ENCODE data around the gene FKBP15. TPM values are rescaled to one million over a fixed set of nuclear protein-coding genes. Genes with fewer than 3 reads are reported as not detected.
A peak's percentile ranks its signal among the peaks of the same experiment; 100 is the strongest.
"Not testable (repeated sequence)": the region's sequence is repeated elsewhere in the genome, so short reads cannot be mapped to it uniquely, and the experiment has no call there.

The FKBP15 gene
- total RNA-seq, 1 donor from 2014 or later: 26.9 TPM

DNA sequence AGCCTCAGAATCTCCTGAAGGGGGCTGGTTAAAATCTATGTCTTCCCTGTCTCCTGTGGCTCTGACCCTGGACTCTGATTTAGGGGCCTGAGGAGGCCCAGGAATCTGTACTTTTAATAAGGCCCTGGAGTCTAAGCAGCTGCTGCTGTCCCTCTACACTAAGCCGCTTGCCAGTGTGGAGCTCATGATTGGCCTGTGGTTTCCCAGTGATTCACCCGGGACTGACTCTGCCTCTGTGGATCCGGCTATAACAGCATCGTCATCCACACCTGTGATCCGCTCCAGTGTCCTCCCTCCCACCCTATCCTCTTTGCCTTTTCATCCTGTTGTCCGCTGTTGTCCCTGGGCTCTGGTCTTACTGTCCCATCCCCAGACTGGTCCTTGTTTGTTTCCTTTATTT is 66.6 kb downstream of the FKBP15 start:
- DNase-seq (ENCODE audit: low spot score, unreplicated experiment): no peak
- Mint-ChIP-seq H3K27me3 (peaks cover 11% of the 10 kb centered on the region), H3K36me3 (ENCODE audit: insufficient read depth) (peaks cover 6% of the 10 kb centered on the region), H3K9me3 (ENCODE audit: low read depth) (no peaks in the 10 kb centered on the region), H3K27ac (no peak overlapping the region), H3K4me1 (ENCODE audit: low read depth) (peaks cover 11% of the 10 kb centered on the region), H3K4me3 (ENCODE audit: low read depth) (no peak overlapping the region)
- TF ChIP-seq, protein P1, sequence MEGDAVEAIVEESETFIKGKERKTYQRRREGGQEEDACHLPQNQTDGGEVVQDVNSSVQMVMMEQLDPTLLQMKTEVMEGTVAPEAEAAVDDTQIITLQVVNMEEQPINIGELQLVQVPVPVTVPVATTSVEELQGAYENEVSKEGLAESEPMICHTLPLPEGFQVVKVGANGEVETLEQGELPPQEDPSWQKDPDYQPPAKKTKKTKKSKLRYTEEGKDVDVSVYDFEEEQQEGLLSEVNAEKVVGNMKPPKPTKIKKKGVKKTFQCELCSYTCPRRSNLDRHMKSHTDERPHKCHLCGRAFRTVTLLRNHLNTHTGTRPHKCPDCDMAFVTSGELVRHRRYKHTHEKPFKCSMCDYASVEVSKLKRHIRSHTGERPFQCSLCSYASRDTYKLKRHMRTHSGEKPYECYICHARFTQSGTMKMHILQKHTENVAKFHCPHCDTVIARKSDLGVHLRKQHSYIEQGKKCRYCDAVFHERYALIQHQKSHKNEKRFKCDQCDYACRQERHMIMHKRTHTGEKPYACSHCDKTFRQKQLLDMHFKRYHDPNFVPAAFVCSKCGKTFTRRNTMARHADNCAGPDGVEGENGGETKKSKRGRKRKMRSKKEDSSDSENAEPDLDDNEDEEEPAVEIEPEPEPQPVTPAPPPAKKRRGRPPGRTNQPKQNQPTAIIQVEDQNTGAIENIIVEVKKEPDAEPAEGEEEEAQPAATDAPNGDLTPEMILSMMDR (IDR thresholded peaks at IDR 0.05; ENCODE audit: unreplicated experiment): no peak

DNA sequence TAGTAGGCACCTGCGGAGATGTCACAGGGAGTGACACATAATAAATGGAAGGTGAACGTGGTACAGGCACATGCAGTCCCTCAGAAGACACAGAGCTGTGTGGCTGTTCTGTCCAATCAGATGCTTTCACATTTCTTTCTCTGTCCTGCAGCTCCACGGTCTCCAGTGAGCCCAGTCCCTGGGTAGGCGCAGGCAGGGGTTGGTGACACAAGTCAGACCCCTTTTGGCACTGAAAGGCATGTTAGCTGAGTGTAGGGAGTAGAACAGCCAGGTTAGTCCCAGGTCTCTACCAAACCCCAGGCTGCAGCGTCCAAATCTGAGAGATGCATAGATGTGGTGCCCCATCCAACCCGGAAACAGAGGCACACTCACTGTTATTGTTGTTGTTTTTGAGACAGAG is 67.5 kb downstream of the FKBP15 start:
- Mint-ChIP-seq H3K36me3 (ENCODE audit: insufficient read depth) (peaks cover 3% of the 10 kb centered on the region), H3K4me3 (ENCODE audit: low read depth) (no peak overlapping the region), H3K27ac (no peak overlapping the region), H3K4me1 (ENCODE audit: low read depth) (peaks cover 11% of the 10 kb centered on the region), H3K27me3 (peaks cover 11% of the 10 kb centered on the region), H3K9me3 (ENCODE audit: low read depth) (no peaks in the 10 kb centered on the region)
- TF ChIP-seq, protein P1 (IDR thresholded peaks at IDR 0.05; ENCODE audit: unreplicated experiment): no peak
- no peak for DNase-seq (ENCODE audit: low spot score, unreplicated experiment)

DNA sequence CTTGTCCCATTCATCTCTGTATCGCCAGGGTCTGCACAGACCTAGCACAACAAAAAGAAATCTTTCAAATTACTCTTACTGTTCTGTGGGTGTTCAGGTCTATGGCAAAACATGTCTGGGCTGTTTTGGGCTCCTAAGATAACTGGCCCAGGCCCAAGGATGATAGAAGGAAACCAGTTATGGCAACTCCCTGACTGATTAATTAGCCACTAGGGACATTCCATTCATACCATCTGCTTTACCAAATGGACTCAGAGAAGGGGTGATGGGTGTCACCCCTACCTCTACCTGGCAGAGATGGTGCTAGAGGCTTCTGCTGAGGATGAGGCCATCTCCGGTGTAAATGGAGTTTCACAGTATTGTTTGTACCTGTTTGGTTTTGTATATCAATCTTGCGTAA is 68.4 kb downstream of the FKBP15 start:
- no peak overlapping the region for H3K27ac Mint-ChIP-seq
- H3K27me3 Mint-ChIP-seq: peaks cover 11% of the 10 kb centered on the region
- peak overlapping the region; percentile 80 for H3K4me3 Mint-ChIP-seq (ENCODE audit: low read depth)
- no peaks in the 10 kb centered on the region for H3K36me3 Mint-ChIP-seq (ENCODE audit: insufficient read depth)
- TF ChIP-seq, protein P1 (IDR thresholded peaks at IDR 0.05; ENCODE audit: unreplicated experiment): no peak
- peaks cover 11% of the 10 kb centered on the region for H3K4me1 Mint-ChIP-seq (ENCODE audit: low read depth)
- H3K9me3 Mint-ChIP-seq (ENCODE audit: low read depth): no peaks in the 10 kb centered on the region
- no peak for DNase-seq (ENCODE audit: low spot score, unreplicated experiment)

DNA sequence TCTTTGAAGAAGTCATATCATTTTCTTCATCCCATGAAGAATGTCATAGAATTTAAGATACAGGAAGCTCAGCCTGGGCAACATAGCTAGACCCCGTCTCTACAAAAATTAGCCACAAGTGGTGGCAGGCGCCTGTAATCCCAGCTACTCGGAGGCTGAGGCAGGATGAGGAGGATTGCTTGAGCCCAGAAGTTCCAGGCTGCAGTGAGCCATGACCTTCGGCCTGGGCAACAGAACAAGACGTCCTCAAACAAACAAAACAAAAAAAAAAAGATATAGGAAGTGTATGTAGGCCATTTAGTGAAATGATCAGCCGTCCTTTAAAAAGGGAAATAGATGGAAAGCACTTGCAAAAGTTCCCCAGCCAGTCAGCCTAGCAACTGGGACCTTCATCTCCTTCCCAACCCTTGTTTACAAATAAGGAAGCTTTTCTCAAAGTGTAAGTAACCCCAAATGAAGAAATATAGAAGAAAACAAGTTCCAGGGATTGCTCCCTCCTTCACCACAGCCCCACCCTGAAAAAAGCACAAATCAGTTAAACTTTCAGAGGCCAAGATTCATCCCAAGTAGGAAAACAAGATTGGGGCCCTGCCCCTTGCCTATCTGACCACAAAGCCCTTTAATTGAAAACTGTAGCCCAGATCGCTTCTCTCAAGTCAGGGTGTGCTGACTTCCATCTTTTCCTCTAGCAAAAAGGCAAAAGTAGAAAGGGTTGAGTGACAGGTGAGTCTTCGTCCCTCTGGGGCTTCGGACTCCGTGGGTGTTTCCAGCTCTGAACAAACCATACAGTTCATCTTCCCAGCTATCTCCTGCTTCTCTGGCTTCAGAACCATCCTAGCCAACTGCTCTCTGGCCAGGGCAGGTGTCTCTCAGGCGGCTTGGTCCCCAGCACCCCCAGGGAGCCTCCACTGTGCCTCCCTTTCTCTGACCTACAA is 69.1 kb downstream of the FKBP15 start:
- Mint-ChIP-seq H3K9me3 (ENCODE audit: low read depth) (no peaks in the 10 kb centered on the region), H3K4me3 (ENCODE audit: low read depth) (peak overlapping the region; percentile 80), H3K27ac (no peak overlapping the region), H3K27me3 (peaks cover 11% of the 10 kb centered on the region), H3K4me1 (ENCODE audit: low read depth) (peaks cover 11% of the 10 kb centered on the region), H3K36me3 (ENCODE audit: insufficient read depth) (no peaks in the 10 kb centered on the region)
- DNase-seq (ENCODE audit: low spot score, unreplicated experiment): no peak
- TF ChIP-seq, protein P1 (IDR thresholded peaks at IDR 0.05; ENCODE audit: unreplicated experiment): no peak

DNA sequence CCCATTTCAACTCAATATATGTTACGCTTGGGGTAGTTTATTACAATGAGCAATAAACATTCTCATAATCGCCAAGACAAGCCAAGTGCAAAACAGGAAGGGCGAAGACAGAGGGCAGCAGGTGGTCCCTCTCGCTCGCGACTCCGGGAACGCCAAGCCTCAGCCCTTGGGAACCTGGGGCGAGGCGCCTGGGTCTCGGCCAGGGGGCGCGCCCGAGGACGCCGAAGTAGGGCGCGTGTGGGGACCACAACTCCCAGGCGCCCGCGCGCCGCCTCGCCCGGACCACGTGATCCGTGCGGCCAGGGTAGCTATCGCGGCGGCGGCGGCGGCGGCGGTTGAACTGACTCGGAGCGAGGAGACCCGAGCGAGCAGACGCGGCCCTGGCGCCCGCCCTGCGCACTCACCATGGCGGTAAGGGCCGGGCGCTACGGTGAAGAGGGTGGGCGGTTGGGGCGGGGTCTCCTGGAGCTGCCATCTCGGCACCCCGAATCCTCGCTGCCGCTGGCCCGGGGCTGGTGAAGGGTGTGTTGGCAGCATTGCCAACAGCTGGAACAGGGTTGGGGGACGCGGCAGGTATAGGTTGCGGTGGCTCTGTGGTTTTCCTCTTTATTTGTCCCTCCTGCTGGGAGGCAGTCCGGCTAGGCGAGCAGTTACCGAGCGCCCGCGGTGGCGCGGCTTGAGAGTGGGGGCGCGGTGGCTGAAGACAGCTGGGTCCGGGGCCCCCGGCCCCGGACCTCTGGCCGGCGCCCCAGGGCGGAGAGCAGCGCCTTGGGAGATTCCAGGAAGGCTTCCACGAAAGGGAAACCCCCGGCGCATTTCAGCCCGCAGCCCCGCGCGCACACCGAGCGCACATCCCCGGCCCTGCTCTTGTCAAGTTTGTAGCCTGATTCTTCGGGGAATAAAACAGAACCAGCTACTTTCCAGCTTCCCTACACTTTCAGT is 70.1 kb downstream of the FKBP15 start, which contains the start of gene SLC31A2:
SLC31A2 (plus strand) TSS at position 338 of the 942 bp plus-strand sequence; CDS start at position 406, 68 bp downstream.
- Mint-ChIP-seq H3K9me3 (ENCODE audit: low read depth) (no peaks in the 10 kb centered on the region), H3K27me3 (peaks cover 13% of the 10 kb centered on the region), H3K4me1 (ENCODE audit: low read depth) (peaks cover 11% of the 10 kb centered on the region), H3K4me3 (ENCODE audit: low read depth) (peak within 1 kb of the TSS; percentile 80), H3K27ac (no peak within 1 kb of the TSS), H3K36me3 (ENCODE audit: insufficient read depth) (no peaks in the 10 kb centered on the region)
- peak; percentile 90 for DNase-seq (ENCODE audit: low spot score, unreplicated experiment)
- TF ChIP-seq, protein P1 (IDR thresholded peaks at IDR 0.05; ENCODE audit: unreplicated experiment): peak; percentile 52

DNA sequence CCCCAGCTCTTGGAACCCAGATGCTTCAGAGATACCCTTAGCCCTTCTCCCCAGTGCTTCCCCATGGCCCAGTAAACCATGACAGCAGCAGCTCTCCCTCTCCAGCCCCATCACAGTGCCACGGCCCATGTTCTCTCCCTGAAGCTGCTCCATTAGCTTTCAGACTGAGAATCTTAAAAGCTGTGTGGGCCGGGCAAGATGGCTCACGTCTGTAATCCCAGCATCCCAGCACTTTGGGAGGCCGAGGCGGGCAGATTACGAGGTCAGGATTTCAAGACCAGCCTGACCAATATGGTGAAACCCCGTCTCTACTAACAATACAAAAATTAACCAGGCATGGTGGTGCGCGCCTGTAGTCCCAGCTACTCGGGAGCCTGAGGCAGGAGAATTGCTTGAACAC is 71.5 kb downstream of the FKBP15 start:
- not testable (repeated sequence) for H3K9me3 Mint-ChIP-seq (ENCODE audit: low read depth); H3K36me3 Mint-ChIP-seq (ENCODE audit: insufficient read depth); DNase-seq (ENCODE audit: low spot score, unreplicated experiment); H3K27ac Mint-ChIP-seq; H3K4me3 Mint-ChIP-seq (ENCODE audit: low read depth)
- H3K4me1 Mint-ChIP-seq (ENCODE audit: low read depth): peaks cover 11% of the 10 kb centered on the region
- H3K27me3 Mint-ChIP-seq: peaks cover 22% of the 10 kb centered on the region
